Mucosa of descending colon (tissue), 3 donors: Measurements from ENCODE around the gene UBD. TPM values are rescaled to one million over a fixed set of nuclear protein-coding genes. Genes with fewer than 3 reads are reported as not detected.

Source experiments
- ATAC-seq: fragments of 200-7000 bp; cut with Tn5 transposase; one replicate; pipeline ENCODE4 v1.9.1; 2020; ENCODE audit warnings: mild to moderate bottlenecking, moderate library complexity
- DNase-seq, 3 donors: peaks; one replicate each; pipeline ENCODE4 v3.0.0-alpha.2; 2020
- H3K36me3 ChIP-seq: fragments of 200-600 bp; one replicate; pipeline ENCODE4 v1.8.0; 2021; ENCODE audit warnings: low read depth, mild to moderate bottlenecking
- H3K4me1 ChIP-seq: fragments of 200-600 bp; one replicate; pipeline ENCODE4 v1.8.0; 2021; ENCODE audit warnings: low read depth, mild to moderate bottlenecking
- H3K4me3 ChIP-seq: fragments of 200-600 bp; one replicate; pipeline ENCODE4 v1.8.0; 2021; ENCODE audit warnings: mild to moderate bottlenecking
- H3K9me3 ChIP-seq: fragments of 200-600 bp; one replicate; pipeline ENCODE4 v1.8.0; 2021; ENCODE audit warnings: mild to moderate bottlenecking
- intact Hi-C, 2 donors: fragments of 100-400 bp; cut with DNase I in 1 of 2; cut with micrococcal nuclease in 1 of 2; formaldehyde crosslinking; loops; one replicate each; pipeline versions ENCODE4 v1.11.0 to v1.11.1; 2022; cut with DNase I, micrococcal nuclease
- total RNA-seq, 3 donors: library from RNA; stranded (reverse); fragmentation: NEBNext Ultra II Directional in 2 of 3; extraction: Animal tissue kit (Norgen Biotek cat#: 25700) in 2 of 3; gene quantifications; one replicate each; pipeline versions ENCODE4 v1.2.1 to v1.2.4, GENCODE V29; 2021 to 2023
- TF ChIP-seq, protein P1 (sequence below): fragments of 200-600 bp; IDR thresholded peaks from one replicate; pipeline ENCODE4 v1.8.0; 2022; ENCODE audit warnings: antibody characterized with exemption, mild to moderate bottlenecking
- donor health status: DM: no; HTN: no; CAD: no; lungs with moderate emphysema.
- donor health status: DM: no; HTN: no; CAD: no.
- donor health status: DM: no; HTN: yes; CAD: no.

The UBD gene
- total RNA-seq, 3 donors from 2014 or later: 4.2 to 11.7 TPM; not detected in 1

DNA sequence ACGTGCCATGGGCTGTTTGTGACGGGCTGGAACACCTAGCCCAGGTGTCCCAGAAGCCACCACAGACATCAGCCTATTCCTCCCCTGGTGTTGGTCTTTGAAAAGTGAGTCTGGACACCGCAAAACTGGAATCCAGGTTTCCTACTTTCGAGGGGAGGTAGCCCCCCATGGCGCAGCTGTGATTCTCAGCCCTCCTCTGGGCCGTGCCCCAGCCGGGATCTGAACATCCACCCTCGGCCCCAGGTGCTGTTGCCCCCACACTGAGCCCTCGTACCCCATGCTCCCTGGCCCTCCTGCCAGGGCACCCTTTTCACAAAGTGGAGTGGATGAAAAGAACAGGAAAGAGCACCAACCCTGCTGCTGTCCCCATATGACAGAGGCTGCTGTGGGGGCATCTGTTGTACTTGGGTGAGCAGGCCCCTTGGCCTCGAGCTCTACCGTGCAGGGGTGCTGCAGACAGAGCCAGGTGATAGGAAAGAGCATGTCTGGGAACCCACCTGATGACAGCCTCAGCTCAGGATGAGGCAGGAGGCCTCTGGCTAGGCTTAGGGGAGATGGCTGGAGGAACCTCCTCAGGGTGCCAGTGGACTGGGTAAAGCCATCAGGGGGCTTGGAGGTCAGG lies 53.0 kb downstream of the UBD start:
- intact Hi-C loops: no loop called here
- TF ChIP-seq, protein P1, sequence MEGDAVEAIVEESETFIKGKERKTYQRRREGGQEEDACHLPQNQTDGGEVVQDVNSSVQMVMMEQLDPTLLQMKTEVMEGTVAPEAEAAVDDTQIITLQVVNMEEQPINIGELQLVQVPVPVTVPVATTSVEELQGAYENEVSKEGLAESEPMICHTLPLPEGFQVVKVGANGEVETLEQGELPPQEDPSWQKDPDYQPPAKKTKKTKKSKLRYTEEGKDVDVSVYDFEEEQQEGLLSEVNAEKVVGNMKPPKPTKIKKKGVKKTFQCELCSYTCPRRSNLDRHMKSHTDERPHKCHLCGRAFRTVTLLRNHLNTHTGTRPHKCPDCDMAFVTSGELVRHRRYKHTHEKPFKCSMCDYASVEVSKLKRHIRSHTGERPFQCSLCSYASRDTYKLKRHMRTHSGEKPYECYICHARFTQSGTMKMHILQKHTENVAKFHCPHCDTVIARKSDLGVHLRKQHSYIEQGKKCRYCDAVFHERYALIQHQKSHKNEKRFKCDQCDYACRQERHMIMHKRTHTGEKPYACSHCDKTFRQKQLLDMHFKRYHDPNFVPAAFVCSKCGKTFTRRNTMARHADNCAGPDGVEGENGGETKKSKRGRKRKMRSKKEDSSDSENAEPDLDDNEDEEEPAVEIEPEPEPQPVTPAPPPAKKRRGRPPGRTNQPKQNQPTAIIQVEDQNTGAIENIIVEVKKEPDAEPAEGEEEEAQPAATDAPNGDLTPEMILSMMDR: no peak
- no peak for DNase-seq
- H3K36me3 ChIP-seq: no peaks in the 10 kb centered on the region
- ATAC-seq: no peak
- no peaks in the 10 kb centered on the region for H3K9me3 ChIP-seq
- no peak overlapping the region for H3K4me3 ChIP-seq
- H3K4me1 ChIP-seq: no peaks in the 10 kb centered on the region

DNA sequence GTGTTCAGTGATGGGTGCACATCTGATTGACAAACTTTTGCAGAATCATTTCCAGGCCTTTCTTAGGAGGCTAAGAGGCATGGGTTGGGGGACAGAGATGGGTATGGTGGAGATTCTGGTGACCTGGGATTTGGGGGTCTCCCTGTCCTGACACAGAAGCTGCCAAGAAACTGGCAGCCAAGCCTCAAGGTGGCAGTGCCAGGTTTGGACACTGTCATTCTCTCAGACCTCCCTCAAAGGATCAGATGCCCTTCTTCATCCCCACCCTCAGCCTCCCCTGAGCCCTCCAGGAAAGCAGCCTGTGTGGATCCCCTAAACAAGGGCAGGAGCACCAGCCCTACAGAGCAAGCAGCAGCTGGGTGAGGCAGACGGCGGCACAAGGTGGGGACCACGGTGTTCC lies 53.7 kb downstream of the UBD start:
- TF ChIP-seq, protein P1: no peak
- intact Hi-C loops: no loop called here
- ATAC-seq: no peak
- Histone ChIP-seq H3K4me1 (no peaks in the 10 kb centered on the region), H3K4me3 (no peak overlapping the region), H3K9me3 (no peaks in the 10 kb centered on the region), H3K36me3 (no peaks in the 10 kb centered on the region)
- DNase-seq: no peak

Other genes starting within 250 kb of the UBD start
- gene OR5V1, start 190.9 kb downstream of the UBD start, total RNA-seq: not detected
- not detected for gene OR12D3, start 184.4 kb downstream of the UBD start, total RNA-seq
- not detected for gene OR12D2, start 164.1 kb downstream of the UBD start, total RNA-seq
- not detected for gene OR12D1, start 144.8 kb downstream of the UBD start, total RNA-seq
- not detected for gene OR10C1, start 120.4 kb downstream of the UBD start, total RNA-seq
- not detected for gene OR11A1, start 102.7 kb downstream of the UBD start, total RNA-seq
- not detected for gene OR2H1, start 102.6 kb downstream of the UBD start, total RNA-seq
- 1 to 10 TPM in 1 of 3 donors, not detected in 2; 1.0 TPM for gene MAS1L, start 71.8 kb downstream of the UBD start, total RNA-seq
- not detected for gene OR2H2, start 25.4 kb upstream of the UBD start, total RNA-seq
- 10 to 100 TPM; 12.2 to 62.5 (median 21.8) TPM for gene GABBR1, start 73.5 kb upstream of the UBD start, total RNA-seq
- gene MOG, start 97.4 kb upstream of the UBD start, total RNA-seq: not detected
- gene ZFP57, start 121.4 kb upstream of the UBD start, total RNA-seq: not detected
- gene HLA-F, start 163.7 kb upstream of the UBD start, total RNA-seq: 100 to 1,000 TPM; 151 to 416 (median 198) TPM